Mesenchymal stem cell (in vitro differentiated cells and primary cell): ENCODE measurements around the gene HOXC5.

Experiments
- DNase-seq: peaks from one replicate; pipeline ENCODE4 v3.0.0-alpha.2; 2013
- H2AFZ ChIP-seq: one replicate; pipeline ENCODE4 v1.6.1; 2013; ENCODE audit warnings: low read depth, mild to moderate bottlenecking, control low read depth, inconsistent platforms, low read length, moderate library complexity
- H2AK5ac ChIP-seq: 2 replicates; pipeline ENCODE4 v1.6.1; 2013; ENCODE audit warnings: low read length, moderate library complexity, mild to moderate bottlenecking, inconsistent platforms; ENCODE audit not compliant: severe bottlenecking
- H2BK120ac ChIP-seq: one replicate; pipeline ENCODE4 v1.6.1; 2013; ENCODE audit warnings: low read depth, mild to moderate bottlenecking, inconsistent platforms, low read length, moderate library complexity
- H2BK12ac ChIP-seq, 2 experiments: one replicate each; pipeline ENCODE4 v1.6.1; 2013; ENCODE audit warnings: inconsistent platforms in 2 of 2, low read length in 2 of 2, mild to moderate bottlenecking in 2 of 2, moderate library complexity in 2 of 2, control low read depth in 1 of 2
- H2BK15ac ChIP-seq: one replicate; pipeline ENCODE4 v1.6.1; 2013; ENCODE audit warnings: mild to moderate bottlenecking, low read depth, inconsistent platforms; ENCODE audit not compliant: poor library complexity, severe bottlenecking
- H2BK5ac ChIP-seq: 2 replicates; pipeline ENCODE4 v1.6.1; 2013; ENCODE audit warnings: low read depth, mild to moderate bottlenecking, low read length, control low read depth, inconsistent platforms; ENCODE audit not compliant: poor library complexity, severe bottlenecking
- H3K14ac ChIP-seq, 2 experiments: one replicate each; pipeline ENCODE4 v1.6.1; 2013; ENCODE audit warnings: inconsistent platforms in 2 of 2, low read length in 2 of 2, control low read depth in 1 of 2, mild to moderate bottlenecking in 1 of 2, moderate library complexity in 1 of 2
- H3K18ac ChIP-seq, 2 experiments: one replicate each; pipeline ENCODE4 v1.6.1; 2013; ENCODE audit warnings: inconsistent platforms in 2 of 2, low read length in 2 of 2, control low read depth in 1 of 2, low read depth in 1 of 2, mild to moderate bottlenecking in 1 of 2
- H3K23ac ChIP-seq, 2 experiments: one replicate each; pipeline ENCODE4 v1.6.1; 2013; ENCODE audit warnings: inconsistent platforms in 2 of 2, low read length in 2 of 2, mild to moderate bottlenecking in 2 of 2, moderate library complexity in 2 of 2, control low read depth in 1 of 2
- H3K27ac ChIP-seq: 2 replicates; pipeline ENCODE4 v1.5.1; 2013; ENCODE audit warnings: mild to moderate bottlenecking, moderate library complexity, low read length, control low read depth, inconsistent platforms; ENCODE audit not compliant: poor library complexity, severe bottlenecking
- H3K27me3 ChIP-seq, 2 experiments: 2 replicates each; pipeline versions ENCODE4 v1.6.1 to v1.7.0; 2013; ENCODE audit warnings: low read length in 2 of 2, mild to moderate bottlenecking in 2 of 2, moderate library complexity in 2 of 2, control low read depth in 1 of 2, inconsistent platforms in 1 of 2; ENCODE audit not compliant: control insufficient read depth in 1 of 2, insufficient read depth in 1 of 2
- H3K36me3 ChIP-seq, 2 experiments: 2 replicates each; pipeline versions ENCODE4 v1.6.1 to v1.7.0; 2013; ENCODE audit warnings: low read length in 2 of 2, control low read depth in 1 of 2, inconsistent platforms in 1 of 2, low read depth in 1 of 2, mild to moderate bottlenecking in 1 of 2; ENCODE audit not compliant: insufficient read depth in 2 of 2, control insufficient read depth in 1 of 2
- H3K4ac ChIP-seq, 2 experiments: one replicate each; pipeline ENCODE4 v1.6.1; 2013; ENCODE audit warnings: inconsistent platforms in 2 of 2, low read length in 2 of 2, mild to moderate bottlenecking in 2 of 2, moderate library complexity in 2 of 2, control low read depth in 1 of 2, low read depth in 1 of 2
- H3K4me1 ChIP-seq: 2 replicates; pipeline ENCODE4 v1.6.1; 2013; ENCODE audit warnings: low read depth, low read length, control low read depth; ENCODE audit not compliant: control insufficient read depth, insufficient read depth
- H3K4me2 ChIP-seq: 2 replicates; pipeline ENCODE4 v1.6.1; 2013; ENCODE audit warnings: low read length, mild to moderate bottlenecking, inconsistent platforms; ENCODE audit not compliant: poor library complexity, severe bottlenecking
- H3K4me3 ChIP-seq, 2 experiments: 2 replicates each; pipeline versions ENCODE4 v1.5.1 to v1.7.0; 2013; ENCODE audit warnings: low read length in 2 of 2, mild to moderate bottlenecking in 2 of 2, control low read depth in 1 of 2, low read depth in 1 of 2; ENCODE audit not compliant: insufficient read depth in 1 of 2
- H3K79me1 ChIP-seq: replicated peaks from 2 replicates; pipeline ENCODE4 v1.6.1; 2013; ENCODE audit warnings: mild to moderate bottlenecking, control low read depth, low read length, inconsistent platforms; ENCODE audit not compliant: poor library complexity, severe bottlenecking
- H3K9ac ChIP-seq: 2 replicates; pipeline ENCODE4 v1.7.0; 2013; ENCODE audit warnings: mild to moderate bottlenecking, low read length, moderate library complexity
- H3K9me3 ChIP-seq: 2 replicates; pipeline ENCODE4 v1.7.0; 2013; ENCODE audit warnings: mild to moderate bottlenecking, low read length; ENCODE audit not compliant: control insufficient read depth
- H4K8ac ChIP-seq: one replicate; pipeline ENCODE4 v1.6.1; 2013; ENCODE audit warnings: inconsistent platforms, mild to moderate bottlenecking, low read length, moderate library complexity
- H4K91ac ChIP-seq: one replicate; pipeline ENCODE4 v1.6.1; 2013; ENCODE audit warnings: mild to moderate bottlenecking, low read length, inconsistent platforms
- WGBS: methylation state at CpG from one replicate; pipeline ENCODE4 v1.1.7; 2013; ENCODE audit warnings: mixed read lengths; 5-methylcytosine and 5-hydroxymethylcytosine counted together

Gene HOXC5

DNA sequence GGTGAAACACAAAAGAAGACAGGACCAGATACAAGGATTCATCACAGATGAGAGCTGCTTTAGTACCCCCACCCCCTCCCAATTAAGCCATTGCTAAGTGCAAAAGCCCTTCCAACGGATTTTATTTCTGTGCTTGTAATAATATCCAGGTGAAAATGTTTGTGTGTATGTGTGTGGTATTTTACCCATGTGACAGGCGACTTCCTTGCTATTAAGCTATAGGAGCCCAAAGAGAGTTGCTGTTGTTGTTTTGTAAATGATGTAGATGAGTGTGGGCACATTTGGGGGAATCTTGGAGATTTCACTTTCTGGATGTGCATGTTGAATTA, 17.6 kb downstream of the HOXC5 start:
- Histone ChIP-seq H3K14ac (no peak overlapping the region), H3K4me2 (no peak overlapping the region), H3K4me3 (peak overlapping the region in 1 of 2 experiments; percentile 71), H3K18ac (no peak overlapping the region), H2AFZ (no peak overlapping the region), H3K4ac (no peak overlapping the region), H3K79me1 (peaks cover 51% of the 10 kb centered on the region), H2BK5ac (no peak overlapping the region), H2BK120ac (no peak overlapping the region), H2BK12ac (no peak overlapping the region), H3K36me3 (peaks cover 21 to 35% of the 10 kb centered on the region in 2 experiments), H3K23ac (no peak overlapping the region), H2AK5ac (no peak overlapping the region), H3K27me3 (peaks cover 0 to 46% of the 10 kb centered on the region in 2 experiments), H2BK15ac (no peak overlapping the region), H3K27ac (no peak overlapping the region), H3K9me3 (no peaks in the 10 kb centered on the region), H4K8ac (no peak overlapping the region), H3K9ac (peak overlapping the region; percentile 86), H3K4me1 (peaks cover 14% of the 10 kb centered on the region), H4K91ac (no peak overlapping the region)
- WGBS = 48% methylated on average over 2 of the region's 2 CpGs
- DNase-seq = no peak

DNA sequence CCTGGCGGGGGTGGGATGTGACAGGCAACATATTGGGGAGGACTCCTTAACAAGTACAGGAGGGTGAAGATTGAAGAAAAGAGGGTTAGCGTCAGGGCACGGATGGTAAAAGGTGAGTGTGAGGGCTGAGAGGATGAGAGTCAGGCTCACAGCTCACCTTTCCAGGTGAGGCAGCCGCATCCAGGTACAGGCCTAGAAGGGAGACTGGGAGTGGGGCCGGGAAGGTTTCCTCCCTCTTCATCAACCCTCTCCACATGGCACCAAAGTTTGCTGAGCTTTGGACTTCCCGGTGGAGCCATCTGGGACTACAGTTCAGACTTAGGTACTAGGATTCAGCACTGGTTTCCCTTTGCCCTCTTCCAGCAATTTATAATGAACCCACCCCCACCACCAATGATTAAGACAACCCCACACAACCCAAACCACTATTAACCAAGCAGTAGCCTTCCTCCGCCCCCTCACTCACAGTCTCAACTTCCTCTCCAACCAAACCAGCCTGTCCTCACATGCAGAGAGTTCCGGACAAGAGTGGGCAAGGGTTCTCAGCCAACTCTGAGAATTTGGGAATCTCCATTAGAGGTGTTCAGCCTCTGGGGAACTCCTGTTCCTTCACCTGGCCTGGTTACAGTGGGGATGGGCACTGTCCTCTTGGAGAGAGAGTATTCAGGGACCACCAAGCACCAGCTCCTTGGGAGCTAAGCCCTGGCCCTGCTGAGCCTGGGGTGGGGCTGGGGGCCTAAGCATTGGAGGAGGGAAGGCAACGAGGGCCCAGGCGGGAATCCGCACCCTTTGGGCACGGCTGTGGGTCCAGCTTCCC, 18.4 kb downstream of the HOXC5 start:
- H3K4me2 ChIP-seq = no peak overlapping the region
- peaks cover 48% of the 10 kb centered on the region for H3K79me1 ChIP-seq
- no peak overlapping the region for H2BK15ac ChIP-seq
- H3K23ac ChIP-seq = no peak overlapping the region
- H2BK5ac ChIP-seq = no peak overlapping the region
- H4K91ac ChIP-seq = no peak overlapping the region
- H3K9me3 ChIP-seq = no peaks in the 10 kb centered on the region
- no peak for DNase-seq
- H2BK120ac ChIP-seq = no peak overlapping the region
- WGBS = 22% methylated on average over 12 of the region's 12 CpGs
- H3K27ac ChIP-seq = no peak overlapping the region
- H2AFZ ChIP-seq = no peak overlapping the region
- no peak overlapping the region for H3K18ac ChIP-seq
- no peak overlapping the region for H2BK12ac ChIP-seq
- no peak overlapping the region for H2AK5ac ChIP-seq
- H4K8ac ChIP-seq = no peak overlapping the region
- H3K4me1 ChIP-seq = peaks cover 14% of the 10 kb centered on the region
- peak overlapping the region in 1 of 2 experiments; percentile 66 for H3K4me3 ChIP-seq
- H3K14ac ChIP-seq = no peak overlapping the region
- peaks cover 0 to 39% of the 10 kb centered on the region in 2 experiments for H3K27me3 ChIP-seq
- H3K36me3 ChIP-seq = peaks cover 29 to 35% of the 10 kb centered on the region in 2 experiments
- H3K4ac ChIP-seq = no peak overlapping the region
- peak overlapping the region; percentile 89 for H3K9ac ChIP-seq

DNA sequence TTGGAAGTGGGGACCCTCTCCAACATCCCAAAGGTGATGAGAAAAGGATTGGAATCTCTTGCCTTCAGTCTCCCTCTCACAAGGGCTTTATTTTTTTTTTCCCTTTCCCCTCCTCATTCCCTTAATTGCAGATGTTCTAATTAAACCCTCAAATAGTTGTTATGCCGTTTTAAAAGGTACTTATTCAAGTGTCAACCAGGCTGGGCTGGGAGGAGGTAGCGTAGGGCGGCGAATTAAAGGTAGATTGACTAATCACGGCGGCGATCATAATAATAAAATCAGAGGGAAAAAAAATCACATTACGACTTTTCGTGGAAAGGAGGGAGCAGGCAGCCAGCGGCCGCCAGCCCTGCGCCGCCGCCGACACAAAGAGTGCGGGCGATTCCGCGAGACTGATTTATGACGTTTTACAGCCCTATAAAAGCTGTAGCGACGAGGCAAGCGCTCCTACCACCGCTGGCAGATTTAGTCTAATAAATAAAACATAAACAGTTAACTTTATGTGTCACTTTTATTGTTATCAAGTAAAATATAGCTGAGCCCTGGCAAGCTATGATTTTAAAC, 19.1 kb downstream of the HOXC5 start:
- H4K8ac ChIP-seq = no peak overlapping the region
- H3K4me2 ChIP-seq = no peak overlapping the region
- H3K4me1 ChIP-seq = peaks cover 10% of the 10 kb centered on the region
- peak; percentile 44 for DNase-seq
- peaks cover 0 to 32% of the 10 kb centered on the region in 2 experiments for H3K27me3 ChIP-seq
- no peak overlapping the region for H4K91ac ChIP-seq
- WGBS = 7% methylated on average over 19 of the region's 24 CpGs
- H3K9me3 ChIP-seq = no peaks in the 10 kb centered on the region
- H3K9ac ChIP-seq = peak overlapping the region; percentile 89
- no peak overlapping the region for H2AFZ ChIP-seq
- no peak overlapping the region for H3K27ac ChIP-seq
- H2BK15ac ChIP-seq = no peak overlapping the region
- no peak overlapping the region for H2AK5ac ChIP-seq
- H2BK12ac ChIP-seq = no peak overlapping the region
- no peak overlapping the region for H3K23ac ChIP-seq
- peaks cover 46% of the 10 kb centered on the region for H3K79me1 ChIP-seq
- H3K4ac ChIP-seq = no peak overlapping the region
- peak overlapping the region in 1 of 2 experiments; percentile 66 for H3K4me3 ChIP-seq
- no peak overlapping the region for H3K18ac ChIP-seq
- H2BK5ac ChIP-seq = no peak overlapping the region
- H2BK120ac ChIP-seq = no peak overlapping the region
- no peak overlapping the region for H3K14ac ChIP-seq
- H3K36me3 ChIP-seq = peaks cover 32 to 33% of the 10 kb centered on the region in 2 experiments

DNA sequence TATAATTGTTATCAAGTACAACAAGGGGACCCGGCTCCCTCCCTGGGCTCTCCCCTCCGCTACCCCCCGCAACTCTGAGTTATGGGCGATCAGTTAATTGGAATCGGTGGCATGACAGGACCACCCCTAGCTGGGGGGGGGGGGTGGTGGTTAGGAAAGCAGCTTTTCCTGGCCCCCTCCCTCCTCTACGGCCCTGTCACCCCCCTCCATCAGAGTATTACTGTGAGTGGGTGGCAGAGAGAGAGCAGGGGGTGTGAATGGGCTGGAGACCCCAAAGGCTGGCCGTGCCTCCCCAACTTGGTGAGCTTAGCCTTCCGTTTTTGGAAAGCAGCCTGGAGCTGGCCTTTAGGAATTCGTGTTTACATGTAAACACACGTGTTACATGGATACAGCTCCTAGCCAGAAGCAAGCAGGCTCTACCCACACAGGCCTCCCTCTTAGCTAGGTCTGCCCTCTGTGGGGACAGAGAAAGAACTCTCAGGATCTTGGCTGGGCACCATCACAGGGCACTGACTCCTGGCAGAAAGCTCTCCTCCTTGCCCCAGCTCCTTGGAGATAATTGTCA, 19.7 kb downstream of the HOXC5 start:
- Histone ChIP-seq H2BK120ac (no peak overlapping the region), H3K27me3 (peaks cover 0 to 26% of the 10 kb centered on the region in 2 experiments), H2AFZ (no peak overlapping the region), H3K14ac (no peak overlapping the region), H3K4me3 (peak overlapping the region in 1 of 2 experiments; percentile 66), H3K4me1 (peaks cover 6% of the 10 kb centered on the region), H3K23ac (no peak overlapping the region), H3K9me3 (no peaks in the 10 kb centered on the region), H3K79me1 (peaks cover 41% of the 10 kb centered on the region), H2BK5ac (no peak overlapping the region), H3K36me3 (peaks cover 26 to 38% of the 10 kb centered on the region in 2 experiments), H2BK15ac (no peak overlapping the region), H3K9ac (peak overlapping the region; percentile 89), H3K27ac (no peak overlapping the region), H4K91ac (no peak overlapping the region), H3K4me2 (no peak overlapping the region), H3K4ac (no peak overlapping the region), H2BK12ac (no peak overlapping the region), H2AK5ac (no peak overlapping the region), H3K18ac (no peak overlapping the region), H4K8ac (no peak overlapping the region)
- peak; percentile 34 for DNase-seq
- 9% methylated on average over 4 of the region's 10 CpGs for WGBS
